ENCODE measurements around the gene CACNA2D1. TPM values are rescaled to one million over a fixed set of nuclear protein-coding genes. Genes with fewer than 3 reads are reported as not detected.

Gene CACNA2D1
- polyA plus RNA-seq, 4 donors, result 12.4 to 29.5 (median 24.5) TPM

DNA sequence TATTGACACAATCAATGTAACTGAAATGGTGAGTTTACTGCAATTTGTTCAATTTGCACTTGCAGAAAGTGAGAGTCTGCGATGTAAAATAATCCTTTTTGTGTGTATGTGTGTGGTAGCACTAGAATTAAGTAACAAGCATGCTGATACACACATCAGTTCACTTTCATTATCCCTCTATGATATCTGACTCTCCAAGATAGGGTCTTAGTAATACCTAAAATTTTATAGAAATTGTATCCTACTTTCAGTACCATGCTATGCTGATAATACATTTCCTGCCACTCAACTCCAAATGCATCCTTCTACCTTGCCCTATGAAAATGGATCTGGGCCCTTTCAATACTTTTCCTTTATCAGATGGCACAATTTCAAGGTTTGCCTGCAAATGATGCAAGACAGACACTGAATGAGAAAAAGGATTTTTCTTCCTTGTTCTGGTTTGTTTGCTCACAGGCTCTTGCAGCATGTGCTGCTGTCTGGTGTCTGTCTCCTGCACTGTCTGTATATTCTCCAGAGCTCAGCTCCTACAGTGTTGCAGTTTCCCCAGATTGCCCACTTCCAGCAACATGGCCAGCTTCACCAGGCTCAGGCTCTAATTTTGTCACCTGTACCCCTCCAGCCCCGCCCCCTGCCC lies 375.8 kb downstream of the CACNA2D1 start:
- no peak for DNase-seq (ENCODE audit: low read depth in 4 of 4, low spot score in 3 of 4)

DNA sequence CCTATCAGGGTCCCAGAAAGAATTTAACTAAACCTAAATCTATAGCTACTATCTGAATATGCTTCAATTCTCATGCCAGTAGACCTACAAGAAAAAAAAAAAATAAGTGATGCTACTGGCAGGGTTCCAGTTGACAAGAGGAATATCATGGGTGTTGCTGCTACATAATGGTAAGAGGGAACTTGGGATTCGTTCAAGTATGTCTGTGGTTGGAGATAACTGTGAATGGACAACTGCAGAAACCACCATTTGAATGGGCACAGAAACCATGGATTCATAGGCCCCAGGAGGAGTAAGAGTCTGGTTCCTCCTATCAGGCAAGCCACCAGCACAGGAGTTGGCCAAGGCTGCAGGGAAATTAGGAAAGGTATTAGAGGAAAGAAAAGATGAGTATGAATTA lies 386.1 kb downstream of the CACNA2D1 start:
- DNase-seq (ENCODE audit: low read depth in 4 of 4, low spot score in 3 of 4), result no peak

- no peak for DNase-seq (ENCODE audit: low read depth in 4 of 4, low spot score in 3 of 4)
Measured at GRCh38 chr7:82056282-82056681, 387.3 kb downstream of the CACNA2D1 start.

- DNase-seq (ENCODE audit: low read depth in 4 of 4, low spot score in 3 of 4), result no peak
Measured at GRCh38 chr7:82054544-82054943, 389.0 kb downstream of the CACNA2D1 start.

- DNase-seq (ENCODE audit: low read depth in 4 of 4, low spot score in 3 of 4), result no peak
Measured at GRCh38 chr7:82053453-82054032, 390.0 kb downstream of the CACNA2D1 start.

DNA sequence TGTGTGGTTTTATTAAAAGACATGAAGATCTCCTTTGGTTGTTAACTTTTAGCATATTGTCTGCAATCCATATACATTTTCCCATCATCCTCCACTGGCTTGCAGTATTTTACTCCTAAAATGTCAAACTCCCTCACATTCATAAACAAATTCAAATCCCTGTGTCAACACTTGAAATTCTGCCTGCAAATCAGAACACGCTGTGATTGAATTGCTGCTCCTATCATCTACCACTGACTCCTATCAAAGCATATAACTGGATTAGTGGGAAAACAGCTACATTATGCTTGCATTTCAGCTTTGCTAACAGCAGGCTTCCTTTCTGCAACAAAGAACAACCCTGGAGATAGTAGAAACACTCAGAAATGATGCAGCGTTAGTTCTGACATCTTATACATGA lies 392.0 kb downstream of the CACNA2D1 start:
- no peak for DNase-seq (ENCODE audit: low read depth in 4 of 4, low spot score in 3 of 4)

- DNase-seq (ENCODE audit: low read depth in 4 of 4, low spot score in 3 of 4), result no peak
Measured at GRCh38 chr7:82050792-82051191, 392.8 kb downstream of the CACNA2D1 start.

DNA sequence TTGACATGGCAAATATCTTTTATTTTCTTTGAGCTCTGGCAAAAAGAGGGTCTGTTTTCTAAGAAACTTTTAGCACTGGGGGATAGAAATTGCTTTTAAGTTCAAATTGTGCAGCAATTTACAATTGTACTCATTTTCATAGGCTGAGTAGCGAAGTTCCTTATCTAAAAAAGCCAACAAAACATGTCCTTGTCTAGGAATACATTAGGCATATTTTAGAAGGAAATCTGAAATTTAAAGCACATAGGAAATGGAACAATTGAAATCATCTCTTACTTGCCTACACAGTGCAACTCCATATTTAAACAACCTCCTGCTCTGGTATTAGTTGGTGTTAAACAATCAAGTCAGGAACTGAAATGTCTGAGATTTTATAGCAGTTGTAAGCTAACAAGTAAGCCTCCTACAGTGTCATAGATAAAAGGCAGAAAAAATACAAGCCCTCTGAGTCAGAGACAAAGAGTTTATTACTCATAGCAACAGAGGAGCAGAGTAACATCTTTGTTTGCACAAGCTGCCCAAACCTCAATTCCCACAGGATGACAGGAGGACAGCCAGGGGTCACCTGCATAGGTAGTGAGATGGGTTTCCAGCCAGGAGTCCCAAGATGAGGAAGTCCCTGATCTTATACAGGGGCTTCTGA lies 393.6 kb downstream of the CACNA2D1 start:
- no peak for DNase-seq (ENCODE audit: low read depth in 4 of 4, low spot score in 3 of 4)

- DNase-seq (ENCODE audit: low read depth in 4 of 4, low spot score in 3 of 4), result no peak
Measured at GRCh38 chr7:82049442-82049841, 394.1 kb downstream of the CACNA2D1 start.

DNA sequence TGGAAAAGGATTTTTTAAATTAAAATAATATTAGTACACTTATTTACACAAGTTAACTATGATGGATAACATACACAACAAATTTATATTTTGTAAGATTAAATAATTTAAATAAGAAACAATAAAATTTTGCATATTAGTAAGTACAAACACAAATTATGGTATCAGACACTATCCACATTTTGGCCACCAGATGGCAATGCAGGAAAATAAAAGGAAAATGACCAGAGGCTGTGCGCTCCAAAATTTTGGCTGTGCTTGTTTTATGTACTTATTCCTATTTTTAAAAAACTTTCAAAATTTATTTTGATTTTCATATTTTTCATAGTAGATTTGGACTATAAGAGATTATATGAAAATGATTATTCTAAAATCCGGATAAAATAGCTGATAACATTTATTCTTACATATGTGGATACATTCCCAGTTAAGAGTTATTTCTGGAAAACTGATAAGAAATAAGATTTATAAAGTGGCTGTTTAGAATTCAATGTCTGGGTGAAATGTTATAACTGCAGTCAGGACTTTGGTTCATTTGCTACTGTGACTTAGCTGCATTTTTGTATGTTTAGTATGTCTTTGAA lies 399.0 kb downstream of the CACNA2D1 start:
- peak in 3 of 4 donors; percentile 8 to 36 (median 14) for DNase-seq (ENCODE audit: low read depth in 4 of 4, low spot score in 3 of 4)

DNA sequence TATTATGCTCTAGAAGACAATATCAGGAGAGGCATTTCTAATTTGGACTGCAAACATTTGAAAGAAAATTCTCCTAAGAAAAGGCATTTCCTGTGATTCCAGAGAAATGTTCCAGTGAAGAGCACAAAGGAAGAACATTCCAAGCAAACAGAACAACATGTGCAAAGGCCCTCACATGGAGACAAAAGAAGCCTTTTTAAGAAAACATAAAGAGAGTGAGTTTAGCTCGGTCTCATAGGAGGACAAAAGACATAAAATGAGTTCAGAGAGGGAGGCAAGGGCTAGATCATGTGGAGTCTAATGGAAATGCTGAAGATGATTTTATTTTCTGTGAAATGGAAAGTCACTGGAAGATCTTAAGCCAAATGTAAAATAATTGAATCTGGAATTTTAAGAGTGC lies 404.0 kb downstream of the CACNA2D1 start:
- DNase-seq (ENCODE audit: low read depth in 4 of 4, low spot score in 3 of 4), result no peak

DNA sequence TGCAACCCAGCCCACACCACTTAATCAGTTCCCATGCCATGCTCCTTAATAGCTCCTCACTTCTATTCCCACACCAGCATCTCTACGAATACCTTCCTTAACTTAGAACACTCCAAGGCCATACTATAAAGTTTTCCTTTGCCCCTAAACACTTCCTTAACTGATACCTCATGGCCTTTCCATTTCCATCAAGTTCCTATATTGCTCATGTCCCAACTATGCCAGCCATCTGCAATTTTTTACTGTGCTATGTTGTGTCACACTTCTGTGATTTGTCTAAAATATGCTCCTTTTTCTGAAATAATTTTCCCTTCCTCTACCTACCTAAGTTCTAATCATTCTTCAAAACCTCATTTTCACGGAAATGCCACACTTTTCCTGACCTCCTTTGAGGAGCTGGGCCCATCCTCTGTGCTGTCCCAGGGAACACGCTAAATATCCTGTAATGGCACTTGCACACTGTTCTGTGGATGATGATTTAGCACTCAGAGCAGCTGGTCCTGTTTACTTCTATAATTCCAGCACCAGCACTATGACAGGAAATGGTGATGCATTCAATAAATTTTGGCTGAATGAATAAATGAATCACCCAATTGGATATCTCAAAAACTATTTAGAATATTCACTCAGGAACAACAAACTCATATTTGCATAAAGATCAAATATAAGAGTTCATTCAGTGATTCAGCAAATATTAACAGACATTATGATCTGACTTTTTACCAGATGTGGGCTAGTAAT lies 407.3 kb downstream of the CACNA2D1 start:
- DNase-seq (ENCODE audit: low read depth in 4 of 4, low spot score in 3 of 4), result no peak

DNA sequence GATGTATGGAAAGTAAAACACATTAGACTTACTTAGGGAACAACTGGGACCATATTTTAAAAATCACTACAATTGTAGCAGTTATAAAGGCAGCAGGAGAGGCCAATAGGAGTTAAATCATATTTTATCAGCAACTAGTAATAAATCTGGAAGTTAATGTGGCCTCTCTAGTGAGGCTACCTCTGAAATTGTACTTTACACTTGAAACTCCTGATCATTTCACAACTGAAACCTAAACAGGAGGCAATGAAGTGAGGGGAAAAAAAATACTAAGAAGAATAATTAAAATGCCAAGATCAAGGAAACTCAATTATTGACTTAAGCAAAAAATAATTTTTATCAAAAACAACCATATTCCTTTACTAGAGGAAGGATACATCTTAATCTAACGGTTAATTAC lies 408.1 kb downstream of the CACNA2D1 start:
- DNase-seq (ENCODE audit: low read depth in 4 of 4, low spot score in 3 of 4), result no peak

DNA sequence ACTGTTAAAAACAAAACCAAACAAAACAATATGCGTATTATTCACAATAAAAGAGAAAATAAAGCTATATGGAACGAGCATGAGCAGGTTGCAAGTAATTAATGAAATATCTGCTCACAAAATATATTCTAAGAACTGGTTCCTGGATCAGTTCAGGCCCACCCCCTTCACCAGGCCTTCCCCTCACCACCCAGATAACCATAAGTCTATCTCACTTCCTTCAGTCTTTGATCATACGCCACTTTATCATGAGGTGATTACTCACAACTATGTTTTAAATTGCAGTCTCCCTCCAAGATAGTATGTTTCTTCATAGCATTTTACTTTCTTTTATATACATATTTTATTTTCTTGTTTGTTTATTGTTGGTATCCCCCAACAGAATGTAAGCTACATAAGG lies 410.7 kb downstream of the CACNA2D1 start:
- DNase-seq (ENCODE audit: low read depth in 4 of 4, low spot score in 3 of 4), result no peak

GRCh38 chr7:82029236-82029913 lies 414.2 kb downstream of the CACNA2D1 start:
- no peak for DNase-seq (ENCODE audit: low read depth in 4 of 4, low spot score in 3 of 4)

- DNase-seq (ENCODE audit: low read depth in 4 of 4, low spot score in 3 of 4), result no peak
Measured at GRCh38 chr7:82028097-82028496, 415.5 kb downstream of the CACNA2D1 start.

GRCh38 chr7:82021713-82022112 lies 421.9 kb downstream of the CACNA2D1 start:
- DNase-seq (ENCODE audit: low read depth in 4 of 4, low spot score in 3 of 4), result no peak

DNA sequence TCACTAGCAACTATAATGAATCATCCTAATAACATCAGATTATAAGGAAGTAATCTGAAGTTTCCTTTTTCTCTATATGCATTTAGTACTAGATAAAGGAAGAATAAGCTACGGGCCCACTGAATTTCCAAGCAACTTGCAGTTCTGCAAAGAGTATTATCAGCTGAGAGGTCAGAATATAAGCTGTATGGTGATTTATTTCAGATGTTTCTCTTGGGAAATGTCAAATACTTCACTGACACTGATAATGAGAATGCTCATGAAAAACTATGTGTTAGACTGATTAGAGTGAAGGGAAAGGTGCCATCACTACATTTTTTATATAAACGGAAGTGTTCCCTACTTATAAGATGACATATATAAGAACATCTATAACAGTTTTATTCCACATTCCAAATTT lies 422.5 kb downstream of the CACNA2D1 start:
- DNase-seq (ENCODE audit: low read depth in 4 of 4, low spot score in 3 of 4), result no peak

DNA sequence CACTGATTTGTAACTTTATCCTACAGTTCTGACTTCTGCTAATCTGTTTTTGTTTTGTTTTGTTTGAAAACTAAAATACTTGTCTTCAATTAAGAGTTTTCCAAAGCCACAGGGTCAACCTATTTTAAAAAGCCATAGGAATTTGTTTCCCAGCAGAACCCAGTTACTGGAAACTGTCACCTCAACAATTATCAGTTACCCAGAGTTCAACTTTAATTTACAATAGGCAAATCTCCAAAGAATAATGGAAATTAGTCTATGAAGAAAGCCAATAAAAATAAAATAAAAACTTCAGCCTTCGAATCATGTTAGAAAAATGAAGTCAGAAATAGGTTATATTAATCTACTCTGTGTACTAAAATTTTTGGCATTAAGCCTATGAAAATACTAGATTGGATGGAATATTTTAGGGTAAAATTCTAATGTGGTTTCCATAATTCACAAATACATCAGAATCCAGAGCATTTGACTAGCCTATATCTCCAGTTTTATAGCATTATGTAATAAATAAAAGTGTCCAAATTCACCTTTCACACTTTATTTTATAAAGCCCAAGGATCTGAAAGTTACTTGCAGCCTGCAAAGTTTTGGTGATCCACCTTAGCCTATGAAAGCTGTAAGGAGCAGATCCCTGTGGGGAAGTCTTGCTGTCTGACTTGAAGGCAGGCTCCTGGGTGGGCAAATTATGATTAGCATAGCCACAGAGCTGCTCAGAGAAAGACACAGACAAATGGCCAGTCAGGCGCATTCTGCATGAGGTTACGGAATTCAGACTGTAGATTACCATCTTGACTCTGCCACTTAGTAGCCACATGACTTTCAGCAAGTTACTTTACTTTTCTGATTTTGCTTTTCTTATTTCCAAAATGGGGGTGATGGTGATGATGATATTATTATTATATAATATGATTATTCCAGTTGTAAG lies 423.8 kb downstream of the CACNA2D1 start:
- no peak for DNase-seq (ENCODE audit: low read depth in 4 of 4, low spot score in 3 of 4)

DNA sequence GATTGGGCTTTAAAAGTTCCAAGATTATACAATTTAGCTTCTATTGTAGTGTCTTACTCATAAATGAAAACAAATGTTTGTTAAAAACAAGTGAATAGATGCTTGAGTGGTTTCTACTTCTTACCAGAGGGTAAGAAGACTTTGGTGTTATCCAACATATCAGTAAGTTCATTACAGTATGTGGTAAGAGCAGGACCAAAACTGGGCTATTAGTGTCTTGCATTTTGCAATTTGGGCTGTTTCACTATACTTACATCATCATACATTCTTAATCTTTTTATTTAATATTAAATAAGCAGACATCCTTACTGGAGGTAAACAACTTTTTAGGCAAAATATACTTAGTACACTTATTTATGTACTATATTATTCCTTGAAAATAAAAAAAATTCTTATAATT lies 425.4 kb downstream of the CACNA2D1 start:
- DNase-seq (ENCODE audit: low read depth in 4 of 4, low spot score in 3 of 4), result no peak
